Bronchial epithelial cell (primary cell): Measurements from ENCODE around the gene ITPRID2. TPM values are rescaled to one million over a fixed set of nuclear protein-coding genes. Genes with fewer than 3 reads are reported as not detected.

Experiments
- DNase-seq: peaks from one replicate; pipeline ENCODE4 v3.0.0-alpha.2; 2010; ENCODE audit warnings: low read depth
- FAIRE-seq: peaks from 2 replicates; lab custom pipeline; 2011; peaks lifted over from hg19 to GRCh38; lab: Jason Lieb, UNC
- H3K27me3 ChIP-seq: 2 replicates; pipeline ENCODE4 v1.5.1; 2011; ENCODE audit warnings: low read length; ENCODE audit not compliant: control insufficient read depth, insufficient read depth
- H3K36me3 ChIP-seq: 2 replicates; pipeline ENCODE4 v1.5.1; 2011; ENCODE audit warnings: low read length; ENCODE audit not compliant: control insufficient read depth, insufficient read depth
- H3K4me3 ChIP-seq: 2 replicates; pipeline ENCODE4 v1.5.1; 2011; ENCODE audit warnings: mild to moderate bottlenecking, low read depth, low read length, control low read depth
- total RNA-seq: library from RNA; depleted of rRNA; stranded (reverse); fragments of >200 nt; gene quantifications from 2 replicates; pipeline ENCODE4 v1.2.1, GENCODE V29; 2014
- TF ChIP-seq, protein P1 (sequence below): IDR thresholded peaks from 2 replicates; pipeline ENCODE4 v1.5.1; 2011; ENCODE audit warnings: mild to moderate bottlenecking, moderate library complexity, low read length, control low read depth, inconsistent platforms; ENCODE audit not compliant: insufficient read depth, severe bottlenecking

ITPRID2 gene
- total RNA-seq, 1 donor from 2014 or later: 106 TPM

DNA sequence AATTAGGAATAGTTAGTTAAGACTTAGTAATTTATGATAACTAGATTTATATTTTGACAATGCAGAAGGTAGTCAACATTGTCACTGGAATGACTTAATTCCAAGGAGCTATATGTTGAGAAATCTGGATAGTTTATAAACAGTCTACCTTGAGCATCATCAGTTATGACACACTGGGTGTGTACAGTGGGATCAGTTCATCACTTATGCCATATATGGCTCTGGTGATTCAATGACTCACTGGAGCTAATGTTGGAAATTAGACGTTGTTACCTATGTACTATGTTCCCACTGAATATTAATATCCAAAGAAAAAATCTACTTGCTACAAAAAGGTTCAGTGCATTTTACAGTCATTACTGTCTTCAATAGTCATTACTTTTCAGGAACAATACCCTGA, 34.0 kb upstream of the ITPRID2 start:
- TF ChIP-seq, protein P1, sequence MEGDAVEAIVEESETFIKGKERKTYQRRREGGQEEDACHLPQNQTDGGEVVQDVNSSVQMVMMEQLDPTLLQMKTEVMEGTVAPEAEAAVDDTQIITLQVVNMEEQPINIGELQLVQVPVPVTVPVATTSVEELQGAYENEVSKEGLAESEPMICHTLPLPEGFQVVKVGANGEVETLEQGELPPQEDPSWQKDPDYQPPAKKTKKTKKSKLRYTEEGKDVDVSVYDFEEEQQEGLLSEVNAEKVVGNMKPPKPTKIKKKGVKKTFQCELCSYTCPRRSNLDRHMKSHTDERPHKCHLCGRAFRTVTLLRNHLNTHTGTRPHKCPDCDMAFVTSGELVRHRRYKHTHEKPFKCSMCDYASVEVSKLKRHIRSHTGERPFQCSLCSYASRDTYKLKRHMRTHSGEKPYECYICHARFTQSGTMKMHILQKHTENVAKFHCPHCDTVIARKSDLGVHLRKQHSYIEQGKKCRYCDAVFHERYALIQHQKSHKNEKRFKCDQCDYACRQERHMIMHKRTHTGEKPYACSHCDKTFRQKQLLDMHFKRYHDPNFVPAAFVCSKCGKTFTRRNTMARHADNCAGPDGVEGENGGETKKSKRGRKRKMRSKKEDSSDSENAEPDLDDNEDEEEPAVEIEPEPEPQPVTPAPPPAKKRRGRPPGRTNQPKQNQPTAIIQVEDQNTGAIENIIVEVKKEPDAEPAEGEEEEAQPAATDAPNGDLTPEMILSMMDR: no peak
- DNase-seq (peak; percentile 99), FAIRE-seq (peak; percentile 64)
- Histone ChIP-seq H3K4me3 (no peak overlapping the region), H3K27me3 (no peaks in the 10 kb centered on the region), H3K36me3 (no peaks in the 10 kb centered on the region)

DNA sequence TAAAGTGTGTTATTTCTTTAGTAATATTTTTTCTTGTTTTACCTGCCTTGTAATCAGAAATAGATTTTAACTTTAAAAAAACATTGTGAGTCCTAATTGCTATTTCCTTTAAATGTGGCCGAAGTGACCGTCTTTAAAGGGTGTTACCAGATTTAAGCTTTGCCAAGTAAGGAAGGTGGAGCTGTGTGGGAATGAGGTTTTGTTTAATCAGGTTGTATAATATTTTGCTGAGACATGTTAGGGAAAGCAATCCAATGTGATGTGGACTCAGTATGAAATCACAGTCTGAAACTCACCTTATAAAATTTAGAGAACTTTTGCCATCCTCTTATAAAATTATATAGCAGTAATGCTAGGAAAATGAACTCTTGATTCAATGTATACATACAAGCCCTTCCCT, 32.9 kb upstream of the ITPRID2 start:
- TF ChIP-seq, protein P1: no peak
- Histone ChIP-seq H3K4me3 (no peak overlapping the region), H3K27me3 (no peaks in the 10 kb centered on the region), H3K36me3 (no peaks in the 10 kb centered on the region)
- DNase-seq: peak; percentile 91
- no peak for FAIRE-seq

DNA sequence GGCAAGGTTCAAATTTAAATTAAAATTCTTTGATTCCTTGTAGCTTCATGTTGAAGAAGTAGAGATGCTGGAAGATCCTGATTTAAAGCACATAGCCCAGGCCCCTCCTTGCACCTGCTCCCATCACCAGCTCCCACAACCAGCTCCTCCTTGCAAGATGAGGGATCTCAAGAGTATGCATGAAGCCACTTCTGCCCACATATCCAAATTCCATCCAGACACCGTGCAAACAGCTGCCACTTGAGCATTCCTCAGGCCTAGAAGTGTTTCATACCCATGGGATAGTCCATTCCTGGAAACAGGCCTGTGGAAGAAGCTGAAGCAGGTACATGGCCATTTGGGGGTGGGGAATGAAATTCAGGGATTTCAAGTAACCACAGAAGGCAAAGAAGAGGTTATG, 32.4 kb upstream of the ITPRID2 start:
- H3K4me3 ChIP-seq: no peak overlapping the region
- no peaks in the 10 kb centered on the region for H3K27me3 ChIP-seq
- TF ChIP-seq, protein P1: no peak
- no peaks in the 10 kb centered on the region for H3K36me3 ChIP-seq
- FAIRE-seq (no peak), DNase-seq (peak; percentile 12)

DNA sequence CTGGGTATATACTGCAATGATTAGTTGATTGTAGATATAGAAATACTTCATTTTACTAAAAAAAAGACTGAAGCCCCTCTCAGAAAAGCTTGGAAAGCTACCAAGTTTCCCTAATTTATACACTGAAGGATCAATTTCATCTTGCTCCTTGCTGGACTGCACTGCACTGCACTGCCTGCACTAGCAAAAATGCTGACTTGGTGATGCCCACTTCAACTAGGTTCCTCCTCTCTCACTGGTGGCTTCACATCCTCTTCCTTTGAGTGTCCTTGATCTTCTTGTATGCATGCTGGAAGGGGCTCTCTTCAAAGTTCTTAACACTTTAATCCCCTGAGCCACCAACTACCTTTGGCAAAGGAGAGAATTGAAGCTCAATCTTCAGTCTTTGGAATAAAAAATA, 31.7 kb upstream of the ITPRID2 start:
- H3K4me3 ChIP-seq: no peak overlapping the region
- H3K27me3 ChIP-seq: no peaks in the 10 kb centered on the region
- no peaks in the 10 kb centered on the region for H3K36me3 ChIP-seq
- FAIRE-seq: no peak
- no peak for DNase-seq
- TF ChIP-seq, protein P1: no peak

DNA sequence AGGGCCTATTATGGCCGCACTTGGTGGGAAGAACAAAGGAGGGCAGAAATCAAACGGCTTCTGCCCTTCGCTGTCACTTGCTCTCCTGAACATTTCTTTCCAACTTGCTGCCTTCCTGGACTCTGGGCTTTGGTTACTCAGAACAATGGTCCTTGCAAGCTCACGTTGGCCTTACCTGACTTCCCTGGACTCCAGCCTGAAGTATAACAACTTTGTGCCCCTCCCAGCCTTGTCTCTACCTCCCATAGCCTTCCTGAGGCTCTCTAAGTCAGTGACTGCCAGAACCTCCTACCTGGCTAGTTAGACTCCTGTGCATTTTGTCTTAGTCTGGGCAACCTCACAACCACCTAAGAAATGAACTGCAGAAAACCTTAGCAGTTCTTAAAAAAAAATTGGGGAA, 30.2 kb upstream of the ITPRID2 start:
- TF ChIP-seq, protein P1: no peak
- FAIRE-seq (no peak), DNase-seq (no peak)
- no peaks in the 10 kb centered on the region for H3K36me3 ChIP-seq
- no peaks in the 10 kb centered on the region for H3K27me3 ChIP-seq
- H3K4me3 ChIP-seq: no peak overlapping the region

DNA sequence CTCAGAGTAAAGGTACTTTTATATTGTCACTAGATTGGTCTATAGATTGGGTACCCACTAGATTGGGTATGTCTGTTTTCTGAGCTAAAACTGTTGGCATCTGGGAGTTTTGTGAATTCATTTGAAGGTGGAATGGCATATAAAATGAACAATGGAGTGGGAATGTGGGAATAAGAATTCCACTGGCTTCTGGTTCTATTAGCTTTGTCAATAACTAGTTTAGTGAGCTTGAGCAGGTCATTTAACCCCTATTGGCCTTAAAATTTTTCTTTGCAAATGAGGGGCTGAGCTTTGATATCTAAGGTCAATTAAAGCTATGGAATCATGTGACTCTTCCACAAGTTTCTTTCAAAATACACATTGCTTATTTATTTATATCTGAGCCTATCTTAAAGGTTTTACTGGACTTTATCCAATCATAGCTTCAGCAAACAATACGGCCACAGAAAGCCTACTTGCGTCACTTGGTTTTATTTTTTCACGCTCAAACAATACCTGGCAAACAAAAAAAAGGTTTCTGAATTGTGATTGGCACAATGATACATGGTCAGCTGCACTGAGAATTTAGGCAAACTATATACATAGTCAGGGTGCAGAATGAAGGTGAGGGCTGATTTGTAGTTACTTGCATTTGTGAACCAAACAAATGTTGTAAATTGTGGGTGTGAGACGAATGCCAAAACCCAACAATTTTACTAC, 28.8 kb upstream of the ITPRID2 start:
- DNase-seq: no peak
- H3K4me3 ChIP-seq: no peak overlapping the region
- H3K27me3 ChIP-seq: no peaks in the 10 kb centered on the region
- TF ChIP-seq, protein P1: no peak
- H3K36me3 ChIP-seq: no peaks in the 10 kb centered on the region
- FAIRE-seq: no peak
